ENCODE measurements around the gene FGD6.
"Not testable (repeated sequence)": the region's sequence is repeated elsewhere in the genome, so short reads cannot be mapped to it uniquely, and the experiment has no call there.

Gene FGD6

DNA sequence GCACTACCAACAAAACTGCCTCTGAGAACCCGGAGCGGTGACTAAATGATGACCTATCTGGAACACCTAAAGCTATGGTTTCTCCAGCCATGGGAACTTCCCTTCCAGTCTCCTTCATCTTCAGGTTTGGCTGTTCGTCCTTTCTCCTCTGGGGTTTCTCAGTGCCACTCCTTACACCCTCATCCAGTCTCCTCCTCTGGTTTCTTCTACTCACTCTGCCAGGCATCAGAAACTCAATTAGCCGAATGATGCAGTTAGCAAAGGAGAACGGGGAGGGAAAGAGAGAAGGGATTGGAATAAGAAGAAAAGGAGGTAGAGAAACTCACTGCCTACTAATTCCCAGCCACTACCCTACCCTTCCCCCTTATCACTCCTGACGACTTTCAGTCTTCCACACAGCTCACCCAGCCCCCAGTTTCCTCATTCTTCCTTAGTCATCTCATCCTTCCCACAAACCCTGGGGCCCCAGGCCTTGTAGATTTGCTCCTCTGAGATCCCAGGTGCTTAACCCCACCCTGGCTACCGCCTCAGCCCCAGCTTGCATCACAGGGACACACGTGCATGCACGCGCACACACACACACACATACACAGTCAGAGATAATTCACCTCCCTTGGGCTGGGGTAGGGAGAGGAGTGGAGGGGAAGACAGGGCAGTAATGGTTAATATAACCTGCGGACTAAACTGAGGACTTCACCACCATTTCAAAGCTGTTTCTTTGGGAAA, 13.0 kb downstream of the FGD6 start:
- DNase-seq, result no peak

- DNase-seq, result no peak
These were observed 13.7 kb downstream of the FGD6 start for GRCh38 chr12:95203487-95204030.

GRCh38 chr12:95202691-95203486, 14.4 kb downstream of the FGD6 start:
- no peak for DNase-seq

GRCh38 chr12:95201056-95201670, 16.1 kb downstream of the FGD6 start:
- no peak for DNase-seq

GRCh38 chr12:95200128-95200894, 17.0 kb downstream of the FGD6 start:
- no peak for DNase-seq

DNA sequence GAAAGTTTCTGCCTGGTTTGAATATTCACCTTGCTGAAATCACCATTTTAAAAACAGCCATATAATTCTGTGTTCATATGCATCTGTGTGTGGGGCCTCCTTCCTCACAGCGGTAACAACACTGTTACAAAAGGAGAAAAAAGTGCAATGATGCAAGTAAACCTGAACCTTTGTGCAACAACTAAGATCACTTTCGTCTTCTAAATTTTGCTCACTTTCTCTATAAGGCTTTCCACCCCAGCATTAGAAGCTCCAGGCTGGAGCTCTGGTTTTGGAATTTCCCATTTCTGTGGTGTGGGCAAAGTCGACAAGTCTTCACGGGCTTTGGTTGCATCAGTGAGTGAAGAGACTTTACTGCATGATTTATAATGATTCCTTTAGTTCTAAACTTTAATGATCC, 18.4 kb downstream of the FGD6 start:
- DNase-seq, result no peak

DNA sequence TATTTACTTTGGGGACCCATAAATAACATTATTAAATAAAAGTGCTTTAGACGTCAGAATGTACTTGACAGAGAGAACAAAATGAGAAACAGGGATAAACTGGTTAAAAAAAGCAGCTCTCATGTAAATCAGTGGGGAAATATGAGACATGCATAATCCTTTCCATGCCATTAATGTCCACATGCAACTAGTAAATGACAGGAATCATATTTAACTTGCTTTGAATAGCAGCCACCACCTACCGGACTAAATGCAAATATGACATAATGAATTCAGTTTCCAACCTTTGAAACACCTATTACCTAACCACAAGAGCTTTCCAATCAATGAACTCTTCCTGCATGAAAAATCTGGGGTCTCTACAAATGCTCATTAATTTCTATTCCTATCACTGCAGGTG, 19.6 kb downstream of the FGD6 start:
- no peak for DNase-seq

- DNase-seq, result not testable (repeated sequence)
These were observed 20.2 kb downstream of the FGD6 start for GRCh38 chr12:95196875-95197569.

DNA sequence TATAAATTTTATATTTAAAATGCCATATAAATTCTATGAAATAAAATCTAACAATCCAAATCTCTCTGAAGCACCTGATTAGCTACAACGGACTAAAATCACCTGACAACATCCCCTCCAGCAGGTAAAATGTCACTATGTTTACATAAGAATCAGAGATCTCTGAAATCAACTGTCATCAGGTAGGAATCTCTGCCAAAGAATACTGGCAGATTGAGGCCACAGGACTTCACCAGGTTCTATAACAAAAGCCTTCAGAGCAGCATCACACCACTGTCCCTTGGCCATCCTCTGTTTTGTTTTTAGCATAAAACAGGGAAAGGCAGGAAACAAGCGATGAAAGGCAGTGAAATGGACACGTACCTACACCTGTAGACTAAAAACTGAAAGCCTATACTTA, 22.1 kb downstream of the FGD6 start:
- DNase-seq, result no peak

GRCh38 chr12:95193139-95193538, 24.1 kb downstream of the FGD6 start:
- no peak for DNase-seq

- DNase-seq, result no peak
These were observed 25.0 kb downstream of the FGD6 start for GRCh38 chr12:95192271-95192670.

DNA sequence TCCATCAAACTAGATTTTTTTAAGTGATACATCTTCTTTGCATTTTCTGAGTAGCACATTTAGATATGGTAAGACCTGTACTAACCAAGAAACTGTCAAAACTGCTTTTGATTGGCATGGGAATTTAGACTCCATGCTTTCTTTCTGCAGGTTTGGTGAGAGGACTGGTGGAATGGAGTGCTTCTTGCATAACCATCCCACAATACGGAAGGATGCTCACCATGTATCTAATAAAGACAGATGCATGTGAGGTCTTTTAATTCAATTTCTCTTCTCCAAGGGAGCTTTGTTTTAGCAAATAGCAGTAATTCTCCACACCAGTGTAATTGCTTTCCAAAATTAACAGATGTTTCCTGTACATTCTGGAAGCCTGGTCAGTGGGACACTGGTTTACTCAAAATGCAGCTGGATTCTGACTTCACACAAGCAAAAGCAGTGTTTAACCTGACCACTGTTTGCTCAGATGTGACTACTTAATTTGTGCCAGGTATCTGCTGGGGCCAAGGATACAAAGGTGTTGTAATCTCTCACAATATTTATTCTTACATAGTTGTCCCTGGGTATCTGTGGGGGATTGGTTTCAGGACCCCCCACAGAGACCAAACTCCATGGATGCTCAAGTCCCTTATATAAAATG, 26.1 kb downstream of the FGD6 start:
- no peak for DNase-seq

- no peak for DNase-seq
These were observed 29.3 kb downstream of the FGD6 start for GRCh38 chr12:95187865-95188415.

- no peak for DNase-seq
These were observed 31.4 kb downstream of the FGD6 start for GRCh38 chr12:95185854-95186253.

DNA sequence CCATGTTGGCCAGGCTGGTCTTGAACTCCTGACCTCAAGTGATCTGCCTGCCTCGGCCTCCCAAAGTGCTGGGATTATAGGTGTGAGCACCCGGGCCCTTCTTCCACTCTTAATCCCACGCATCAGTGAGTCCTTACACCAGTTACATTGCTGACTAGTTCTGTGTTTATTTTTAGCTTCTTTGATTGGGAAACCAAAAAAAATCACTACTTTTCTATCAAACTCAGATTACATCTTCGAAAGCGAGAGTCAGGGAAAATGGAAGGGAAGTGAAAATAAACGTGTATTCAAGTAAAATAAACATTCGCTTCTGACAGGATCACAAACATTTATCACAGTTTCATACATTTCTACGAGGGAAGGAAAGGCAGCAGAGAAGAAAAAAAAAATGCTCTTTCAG, 32.2 kb downstream of the FGD6 start:
- no peak for DNase-seq

GRCh38 chr12:95184121-95184520, 33.1 kb downstream of the FGD6 start:
- DNase-seq, result no peak

DNA sequence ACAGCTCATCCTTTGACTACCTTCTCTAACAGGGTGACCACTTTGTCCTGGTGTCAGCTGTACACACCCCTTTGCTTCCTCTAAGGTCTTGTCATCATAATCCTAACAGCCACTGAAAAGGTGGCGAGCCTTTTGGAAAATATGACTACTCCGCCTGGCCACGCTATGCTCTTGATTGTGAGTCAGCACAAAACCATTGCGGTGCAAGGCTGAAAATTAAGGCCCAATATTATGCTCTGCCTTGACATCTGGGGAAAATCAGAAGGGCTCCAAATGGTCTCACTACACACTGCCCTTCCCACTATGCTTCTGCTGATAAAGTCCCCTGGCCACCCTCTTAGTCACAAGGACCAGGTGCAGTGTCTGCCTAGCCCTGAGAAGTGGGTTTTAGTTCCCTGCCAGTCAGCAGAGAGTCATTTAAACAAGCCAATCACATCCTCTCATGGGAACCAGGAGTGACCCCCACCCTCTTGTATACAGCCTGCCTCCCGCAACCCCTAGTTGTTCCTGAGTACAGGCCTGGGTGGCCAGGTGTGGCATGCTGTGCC, 34.3 kb downstream of the FGD6 start:
- no peak for DNase-seq

- DNase-seq, result no peak
These were observed 36.2 kb downstream of the FGD6 start for GRCh38 chr12:95181103-95181502.

DNA sequence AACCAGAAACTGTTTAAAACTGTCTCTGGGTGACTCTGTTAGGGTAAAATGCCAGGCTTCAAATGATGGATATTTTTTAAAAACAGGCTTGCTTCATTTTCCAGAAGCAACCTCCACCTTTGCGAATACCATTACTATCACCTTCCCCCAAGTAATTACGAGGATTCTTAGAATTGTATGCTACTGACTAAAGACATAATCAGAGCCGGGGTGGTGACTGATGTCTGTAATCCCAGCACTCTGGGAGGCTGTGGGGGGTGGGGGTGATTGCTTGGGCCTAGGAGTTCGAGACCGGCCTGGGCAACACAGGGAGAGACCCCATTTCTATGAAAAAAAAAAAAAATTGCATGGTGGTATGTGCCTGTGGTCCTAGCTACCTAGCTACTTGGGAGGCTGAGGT, 38.3 kb downstream of the FGD6 start:
- no peak for DNase-seq

DNA sequence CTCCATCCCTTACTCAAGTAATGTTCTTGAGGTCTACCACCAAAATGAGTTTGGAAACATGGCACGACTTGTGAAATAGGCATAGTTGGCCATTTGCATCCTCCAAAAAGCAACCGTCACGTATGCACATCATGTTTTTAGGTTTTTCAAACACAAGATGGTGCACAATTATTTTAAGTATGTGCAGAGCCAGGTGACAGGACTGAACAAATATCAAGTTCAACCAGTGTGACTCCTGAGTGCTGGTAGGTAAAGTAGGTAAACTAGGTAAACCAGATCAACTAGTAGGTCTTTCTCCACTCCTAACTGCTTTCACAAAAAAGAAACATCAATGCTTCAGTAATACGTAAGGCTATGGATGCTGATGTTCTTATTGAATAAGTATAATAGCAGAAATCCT, 39.1 kb downstream of the FGD6 start:
- DNase-seq, result no peak

GRCh38 chr12:95177201-95177768, 40.0 kb downstream of the FGD6 start:
- DNase-seq, result no peak

Measured in NCI-H748 treated with DMSO at 0.1 percent for 48 hours (cell line).